Mesodermal cell (in vitro differentiated cells): ENCODE data around the gene DUSP15.
"Not testable (repeated sequence)": the region's sequence is repeated elsewhere in the genome, so short reads cannot be mapped to it uniquely, and the experiment has no call there.

ENCODE experiments used
- H3K27ac ChIP-seq: 2 replicates; pipeline ENCODE4 v1.7.0; 2013; ENCODE audit warnings: mild to moderate bottlenecking, low read depth, low read length, moderate library complexity; ENCODE audit not compliant: severe bottlenecking
- H3K36me3 ChIP-seq: 2 replicates; pipeline ENCODE4 v1.7.1; 2013; ENCODE audit warnings: mild to moderate bottlenecking, low read length, moderate library complexity; ENCODE audit not compliant: control insufficient read depth, insufficient read depth
- H3K4me1 ChIP-seq: one replicate; pipeline ENCODE4 v1.7.1; 2013; ENCODE audit warnings: mild to moderate bottlenecking, low read length; ENCODE audit not compliant: insufficient read depth, control insufficient read depth, poor library complexity, severe bottlenecking
- H3K4me3 ChIP-seq: 2 replicates; pipeline ENCODE4 v1.7.0; 2013; ENCODE audit warnings: low read length, control low read depth, mild to moderate bottlenecking; ENCODE audit not compliant: insufficient read depth, poor library complexity, severe bottlenecking; ENCODE audit errors: extremely low read depth
- H3K9me3 ChIP-seq: 2 replicates; pipeline ENCODE4 v1.7.1; 2013; ENCODE audit warnings: mild to moderate bottlenecking, low read length, moderate library complexity; ENCODE audit not compliant: control insufficient read depth
- WGBS, 2 experiments: methylation state at CpG; one replicate each; pipeline ENCODE4 v1.1.5; 2013; ENCODE audit warnings: missing lambda C conversion rate in 2 of 2; ENCODE audit not compliant: insufficient coverage in 2 of 2; 5-methylcytosine and 5-hydroxymethylcytosine counted together

The DUSP15 gene

GRCh38 chr20:31819083-31819784 is 51.1 kb downstream of the DUSP15 start, which contains the start of gene MYLK2:
MYLK2 (plus strand) TSS chr20:31819356; CDS start chr20:31819581, 225 bp downstream.
- 71 to 85% methylated on average over 5 to 16 of the region's 16 CpGs for WGBS, 2 experiments
- no peaks in the 10 kb centered on the region for H3K9me3 ChIP-seq
- no peak within 1 kb of the TSS for H3K27ac ChIP-seq
- H3K36me3 ChIP-seq, result no peaks in the 10 kb centered on the region
- H3K4me3 ChIP-seq, result no peak within 1 kb of the TSS
- peaks cover 19% of the 10 kb centered on the region for H3K4me1 ChIP-seq

DNA sequence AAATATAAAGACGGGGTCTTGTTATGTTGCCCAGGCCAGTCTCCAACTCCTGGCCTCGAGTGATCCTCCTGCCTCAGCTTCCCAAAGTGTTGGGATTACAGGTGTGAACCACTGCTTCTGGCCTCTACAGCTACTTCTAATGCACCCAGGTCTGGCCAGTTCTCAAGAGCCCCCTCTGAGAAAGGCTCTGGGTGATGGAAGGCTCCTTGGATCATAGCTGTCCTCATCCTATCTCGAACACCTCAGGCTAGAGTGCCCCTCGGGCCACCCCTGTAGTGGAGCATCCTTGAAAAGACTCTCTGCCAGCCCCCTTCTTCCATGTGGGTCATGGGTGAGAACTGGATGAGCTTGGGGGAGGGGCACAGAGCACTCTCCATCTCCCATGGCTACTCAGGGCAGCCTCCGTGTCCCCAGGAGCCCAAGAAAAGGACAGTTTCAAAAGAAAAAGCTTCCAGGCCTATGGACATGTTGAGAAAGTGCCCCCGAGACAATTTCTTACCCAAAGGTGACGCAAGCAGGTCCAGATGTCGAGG is 51.9 kb downstream of the DUSP15 start:
- Histone ChIP-seq H3K36me3 (no peaks in the 10 kb centered on the region), H3K27ac (no peak overlapping the region), H3K4me3 (no peak overlapping the region), H3K4me1 (peaks cover 13% of the 10 kb centered on the region), H3K9me3 (no peaks in the 10 kb centered on the region)
- 93 to 95% methylated on average over 7 of the region's 8 CpGs for WGBS, 2 experiments

GRCh38 chr20:31817461-31817860 is 52.9 kb downstream of the DUSP15 start:
- WGBS, 2 experiments, result 93 to 100% methylated on average over 1 to 4 of the region's 5 CpGs
- no peaks in the 10 kb centered on the region for H3K36me3 ChIP-seq
- H3K4me1 ChIP-seq, result peaks cover 14% of the 10 kb centered on the region
- H3K4me3 ChIP-seq, result no peak overlapping the region
- H3K9me3 ChIP-seq, result no peaks in the 10 kb centered on the region
- H3K27ac ChIP-seq, result no peak overlapping the region

- 84 to 90% methylated on average over 2 to 4 of the region's 5 CpGs for WGBS, 2 experiments
- no peaks in the 10 kb centered on the region for H3K9me3 ChIP-seq
- no peak overlapping the region for H3K27ac ChIP-seq
- no peak overlapping the region for H3K4me3 ChIP-seq
- no peaks in the 10 kb centered on the region for H3K36me3 ChIP-seq
- peaks cover 27% of the 10 kb centered on the region for H3K4me1 ChIP-seq
Observed at GRCh38 chr20:31816221-31816620, 54.1 kb downstream of the DUSP15 start.

- H3K27ac ChIP-seq, result no peak overlapping the region
- WGBS, 2 experiments, result 81 to 88% methylated on average over 7 of the region's 9 CpGs
Observed at GRCh38 chr20:31815408-31816188, 54.7 kb downstream of the DUSP15 start.

DNA sequence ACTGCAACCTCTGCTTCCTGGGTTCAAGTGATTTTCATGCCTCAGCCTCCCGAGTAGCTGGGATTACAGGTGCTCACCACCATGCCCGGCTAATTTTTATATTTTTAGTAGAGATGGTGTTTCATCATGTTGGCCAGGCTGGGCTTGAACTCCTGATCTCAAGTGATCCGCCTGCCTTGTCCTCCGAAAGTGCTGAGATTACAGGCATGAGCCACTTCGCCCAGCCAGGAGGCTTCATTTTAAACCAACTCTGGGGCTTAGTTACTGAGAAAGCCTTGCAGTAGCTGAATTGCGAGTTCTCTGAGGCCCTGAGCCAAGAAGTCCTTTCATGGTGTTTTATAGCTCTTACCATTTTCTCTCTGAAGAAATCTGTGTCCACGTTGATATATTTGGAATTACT is 56.2 kb downstream of the DUSP15 start:
- 92 to 97% methylated on average over 4 to 5 of the region's 7 CpGs for WGBS, 2 experiments
- H3K4me1 ChIP-seq, result peaks cover 33% of the 10 kb centered on the region
- H3K4me3 ChIP-seq, H3K9me3 ChIP-seq, H3K27ac ChIP-seq, H3K36me3 ChIP-seq: not testable (repeated sequence)

More at GRCh38 chr20:31815408-31816188, 54.7 kb downstream of the DUSP15 start:
- no peak overlapping the region for H3K4me3 ChIP-seq
- peaks cover 27% of the 10 kb centered on the region for H3K4me1 ChIP-seq
- no peaks in the 10 kb centered on the region for H3K9me3 ChIP-seq
- H3K36me3 ChIP-seq, result no peaks in the 10 kb centered on the region

GRCh38 chr20:31813611-31814010 is 56.7 kb downstream of the DUSP15 start:
- Histone ChIP-seq H3K36me3 (no peaks in the 10 kb centered on the region), H3K27ac (no peak overlapping the region), H3K9me3 (no peaks in the 10 kb centered on the region), H3K4me1 (peaks cover 33% of the 10 kb centered on the region), H3K4me3 (no peak overlapping the region)

- peaks cover 7% of the 10 kb centered on the region for H3K36me3 ChIP-seq
- no peak overlapping the region for H3K4me3 ChIP-seq
- peaks cover 33% of the 10 kb centered on the region for H3K4me1 ChIP-seq
- H3K27ac ChIP-seq, result peak overlapping the region; percentile 59
- H3K9me3 ChIP-seq, result no peaks in the 10 kb centered on the region
- WGBS, 2 experiments, result 90 to 94% methylated on average over 10 to 11 of the region's 15 CpGs
Observed at GRCh38 chr20:31811796-31812728, 58.3 kb downstream of the DUSP15 start.

DNA sequence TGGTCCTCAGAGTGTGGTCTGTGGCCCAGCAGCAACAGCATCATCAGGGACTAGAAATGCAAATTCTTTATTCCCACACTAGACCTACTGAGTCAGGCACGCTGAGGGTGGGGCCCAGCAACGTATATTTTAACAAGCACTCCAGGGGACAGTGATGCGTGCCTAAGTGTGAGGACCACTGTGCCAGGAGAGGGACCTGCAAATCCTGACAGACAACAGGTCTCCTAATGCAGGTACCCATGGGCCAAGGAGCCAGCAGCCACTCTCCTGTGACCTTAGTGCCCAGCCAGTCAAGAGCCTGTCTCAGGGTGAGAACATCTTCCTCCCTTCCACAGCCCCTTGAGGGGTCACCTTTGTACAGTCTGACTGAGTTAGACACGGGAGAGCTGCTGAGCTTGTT is 59.1 kb downstream of the DUSP15 start:
- H3K4me1 ChIP-seq, result peaks cover 33% of the 10 kb centered on the region
- H3K4me3 ChIP-seq, result no peak overlapping the region
- H3K9me3 ChIP-seq, result no peaks in the 10 kb centered on the region
- WGBS, 2 experiments, result 90 to 94% methylated on average over 3 of the region's 4 CpGs
- no peak overlapping the region for H3K27ac ChIP-seq
- H3K36me3 ChIP-seq, result peaks cover 16% of the 10 kb centered on the region
